Measurements from ENCODE around the gene SULT4A1.

GRCh38 chr22:43905681-43906080 is 43.4 kb upstream of the SULT4A1 start:
- TF ChIP-seq CTCF (IDR thresholded peaks at IDR 0.05) (no peak), POLR2A (IDR thresholded peaks at IDR 0.05) (no peak)
